NCI-H1092 (cell line): ENCODE results near the gene USP43.
"Not testable (repeated sequence)": the region's sequence is repeated elsewhere in the genome, so short reads cannot be mapped to it uniquely, and the experiment has no call there.

Experiments
- DNase-seq: peaks from one replicate; lab custom pipeline; 2025; lab: John Stamatoyannopoulos, UW

Gene USP43

DNA sequence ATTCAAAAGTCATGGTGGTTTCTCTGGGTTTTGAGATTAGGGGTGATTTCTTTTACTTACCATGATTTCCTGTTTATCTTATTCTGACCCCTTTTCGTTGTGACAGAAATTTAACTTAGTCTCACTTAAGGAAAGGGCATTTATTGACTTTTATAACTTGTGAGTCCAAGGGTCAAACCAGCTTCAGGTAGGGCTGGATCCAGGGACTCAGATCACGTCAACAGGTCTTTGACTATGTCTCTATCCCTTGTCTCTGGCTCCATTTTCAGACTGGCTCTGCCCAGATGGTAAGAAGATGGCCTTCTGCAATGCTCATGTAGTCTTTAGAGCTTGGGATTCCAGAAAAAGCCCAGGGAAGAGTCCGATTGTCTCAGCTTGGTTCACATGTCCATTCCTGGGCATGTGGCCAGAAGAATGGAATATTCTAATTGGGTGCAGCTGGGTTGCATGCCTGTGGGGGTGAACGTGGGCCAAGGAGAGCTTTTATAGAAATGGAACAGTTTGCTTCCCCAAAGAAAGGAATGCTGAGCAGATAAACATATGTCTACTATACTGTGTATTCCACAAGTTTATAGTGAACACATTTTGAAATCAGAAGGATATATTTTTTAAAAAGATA lies 13.4 kb downstream of the USP43 start:
- no peak for DNase-seq

DNA sequence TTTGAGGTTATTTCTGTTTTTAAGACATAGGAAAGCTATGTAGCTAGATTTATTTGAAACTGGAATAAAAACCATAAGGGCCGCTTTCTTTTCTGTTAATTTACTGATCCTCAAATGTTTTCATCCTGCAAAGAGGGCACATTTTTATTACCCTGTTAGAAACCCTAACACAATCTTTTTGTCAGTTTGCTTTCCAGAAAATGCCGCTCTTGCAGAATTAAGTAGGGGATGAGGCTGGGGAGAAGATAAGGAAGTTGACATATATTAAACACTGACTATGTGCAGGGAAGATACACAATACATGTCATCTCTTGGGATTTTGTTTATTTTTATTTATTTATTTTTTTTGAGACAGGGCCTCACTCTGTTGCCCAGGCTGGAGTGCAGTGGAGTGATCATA lies 15.7 kb downstream of the USP43 start:
- DNase-seq = no peak

DNA sequence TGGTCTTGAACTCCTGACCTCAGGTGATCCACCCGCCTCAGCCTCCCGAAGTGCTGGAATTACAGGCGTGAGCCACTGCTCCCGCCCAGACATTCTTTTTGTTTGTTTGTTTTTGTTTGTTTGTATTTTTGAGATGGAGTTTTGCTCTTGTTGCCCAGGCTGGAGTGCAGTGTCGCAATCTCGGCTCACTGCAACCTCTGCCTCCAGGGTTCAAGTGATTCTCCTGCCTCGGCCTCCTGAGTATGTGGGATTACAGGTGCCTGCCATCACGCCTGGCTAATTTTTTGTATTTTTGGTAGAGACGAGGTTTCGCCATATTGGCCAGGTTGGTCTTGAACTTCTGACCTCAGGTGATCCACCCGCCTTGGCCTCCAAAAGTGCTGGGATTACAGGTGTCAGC lies 18.2 kb downstream of the USP43 start:
- DNase-seq = not testable (repeated sequence)

DNA sequence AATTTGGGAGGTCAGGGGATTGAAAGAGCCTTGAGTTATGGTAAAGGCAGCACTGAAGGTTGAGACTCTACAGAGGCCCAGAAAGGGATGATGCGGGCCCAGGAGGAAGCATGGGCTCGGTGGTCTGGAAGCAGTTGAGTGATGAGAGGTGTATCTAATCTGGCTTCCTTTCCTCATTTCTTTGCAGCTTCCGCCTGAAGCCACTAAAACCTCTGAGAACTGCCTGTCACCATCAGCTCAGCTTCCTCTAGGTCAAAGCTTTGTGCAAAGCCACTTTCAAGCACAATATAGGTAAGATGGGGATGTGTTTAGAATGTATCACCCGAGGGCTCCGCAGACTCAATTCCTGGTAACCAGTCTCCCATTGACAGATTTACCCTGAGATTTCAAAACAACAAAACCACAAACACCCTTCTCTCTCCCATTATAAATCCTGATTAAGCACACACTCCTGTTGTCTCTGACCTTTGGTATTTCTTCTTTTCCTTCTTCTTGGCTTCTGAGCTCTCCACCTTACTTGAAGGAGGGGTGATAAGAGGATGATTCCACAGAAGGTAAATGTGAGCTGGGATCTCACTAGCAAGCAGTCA lies 21.2 kb downstream of the USP43 start:
- DNase-seq = no peak

DNA sequence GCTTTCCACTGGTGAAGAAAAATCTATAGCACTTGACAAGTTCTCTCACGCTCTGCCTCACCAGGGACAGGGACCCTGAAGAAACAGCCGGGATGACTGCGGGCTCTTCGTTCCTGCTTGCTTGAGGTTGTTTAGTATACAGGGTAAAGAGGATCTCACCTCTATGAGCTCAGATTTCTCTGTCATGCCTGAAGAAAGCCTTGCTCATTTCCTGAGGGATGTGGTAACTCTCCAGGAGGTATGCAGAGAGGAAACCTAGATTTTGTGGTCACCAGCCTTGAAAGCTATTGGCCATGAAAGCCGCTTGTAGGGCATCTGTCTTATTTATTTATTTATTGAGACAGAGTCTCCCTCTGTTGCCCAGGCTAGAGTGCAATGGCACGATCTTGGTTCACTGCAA lies 23.2 kb downstream of the USP43 start:
- no peak for DNase-seq

DNA sequence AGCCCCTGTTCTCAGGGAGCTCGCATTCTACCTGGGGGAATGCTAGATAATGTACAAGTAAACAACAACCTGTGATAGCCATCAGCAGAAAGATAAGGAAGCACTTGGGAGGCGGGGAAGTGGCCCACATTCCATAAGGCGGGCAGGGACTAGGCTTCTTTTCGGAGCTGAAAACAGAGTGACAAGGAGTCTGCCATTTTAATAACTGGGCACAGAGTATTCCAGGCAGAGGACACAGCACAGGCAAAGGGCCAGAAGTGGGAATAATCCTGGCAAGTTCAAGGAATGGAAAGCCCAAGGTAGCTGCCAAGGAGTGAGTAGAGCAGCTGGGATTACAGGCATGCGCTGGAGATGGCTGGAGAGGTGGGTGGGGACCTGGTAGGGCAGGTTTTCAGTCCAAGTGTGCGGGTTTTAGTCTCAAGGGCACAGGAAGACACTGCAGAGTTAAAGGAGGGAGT lies 24.3 kb downstream of the USP43 start:
- no peak for DNase-seq

DNA sequence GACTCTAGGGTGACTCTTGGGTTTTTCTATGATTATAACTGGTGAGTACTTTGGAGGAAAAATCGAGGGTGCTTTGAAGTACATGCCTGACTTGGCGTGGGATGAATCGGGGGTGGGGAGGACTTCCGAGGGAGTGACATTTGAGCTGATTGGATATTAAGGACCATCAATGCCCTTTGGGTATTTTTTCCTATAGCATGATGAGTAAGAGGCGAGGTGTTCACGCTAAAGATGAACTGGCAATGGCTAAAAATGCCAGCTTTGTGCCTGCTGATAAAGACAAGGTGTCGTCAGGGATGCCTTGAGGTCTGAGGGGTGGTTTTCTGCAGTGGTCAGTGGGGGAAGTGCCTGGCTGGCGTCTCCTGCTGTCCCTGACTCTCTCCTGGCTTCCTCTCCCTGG lies 25.3 kb downstream of the USP43 start:
- no peak for DNase-seq

DNA sequence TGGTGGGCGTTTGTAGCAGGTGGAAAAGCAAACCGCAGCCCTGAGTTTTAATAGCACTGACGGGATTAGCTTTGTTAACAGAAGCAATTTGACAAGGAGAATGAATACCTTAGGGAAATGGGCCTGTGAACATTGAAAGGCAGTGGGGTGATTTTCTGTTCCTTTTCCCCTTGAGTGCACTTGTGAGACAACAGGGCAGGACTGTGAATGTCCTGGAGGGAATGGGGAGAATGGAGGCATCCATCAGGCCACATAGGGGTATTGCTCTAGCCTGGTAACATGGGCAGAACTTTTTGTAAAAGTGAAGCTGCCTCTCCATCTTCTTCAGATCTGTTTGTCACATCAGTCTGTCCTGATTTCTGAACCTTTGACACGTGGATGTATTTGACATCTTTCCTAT lies 26.2 kb downstream of the USP43 start:
- no peak for DNase-seq

DNA sequence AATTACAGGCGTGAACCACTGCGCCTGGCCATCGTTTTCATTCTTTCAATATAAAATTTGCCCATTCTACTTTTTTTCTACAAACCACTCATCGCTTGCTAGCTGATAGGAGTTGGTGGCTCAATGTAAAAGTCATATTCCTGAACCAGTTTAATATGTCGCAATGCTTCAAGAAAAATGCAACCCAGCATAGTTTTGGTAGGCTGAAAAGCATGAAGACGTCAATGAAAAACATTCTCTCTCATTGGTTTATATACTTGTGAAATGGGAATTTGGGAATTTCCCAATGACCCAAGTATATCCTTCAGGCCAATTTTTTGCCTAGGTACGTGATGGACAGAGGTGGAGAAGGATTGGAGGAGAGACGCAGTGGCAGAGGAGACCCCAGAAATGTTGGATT lies 26.9 kb downstream of the USP43 start:
- DNase-seq = no peak

DNA sequence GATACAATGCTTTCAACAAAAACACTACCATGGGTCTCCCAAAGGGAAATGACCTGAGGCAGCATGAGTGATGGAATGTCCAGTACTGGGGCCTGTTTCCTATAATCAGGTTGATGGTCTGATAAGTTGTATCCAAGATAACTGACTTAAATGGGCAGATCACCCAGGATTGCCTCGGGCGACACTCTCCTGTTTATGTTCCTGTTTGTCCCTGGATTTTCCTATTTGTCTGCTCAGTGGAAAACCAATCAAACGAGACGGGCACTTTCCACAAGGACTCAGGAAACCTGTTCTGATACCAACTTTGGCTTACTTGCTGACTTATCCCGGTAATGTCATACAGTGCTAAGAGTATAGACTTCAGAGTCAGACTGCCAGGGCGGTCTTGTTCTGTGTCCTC lies 27.4 kb downstream of the USP43 start:
- no peak for DNase-seq

DNA sequence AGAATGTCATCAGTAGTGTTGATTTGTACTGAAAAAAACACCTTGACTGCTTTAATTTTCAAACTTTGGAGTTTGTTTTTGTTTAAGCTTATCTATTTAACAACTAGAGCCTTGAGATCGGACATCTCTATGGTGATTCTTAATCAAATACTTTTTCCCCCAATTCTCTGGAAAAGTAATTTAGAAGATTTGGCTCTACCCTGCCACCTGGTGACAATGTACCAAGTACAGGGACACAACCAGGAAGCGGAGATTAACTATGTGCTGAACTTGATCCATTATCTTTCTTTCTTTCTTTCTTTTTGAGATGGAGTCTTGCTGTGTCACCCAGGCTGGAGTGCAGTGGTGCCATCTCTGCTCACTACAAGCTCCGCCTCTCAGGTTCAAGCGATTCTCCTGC lies 30.8 kb downstream of the USP43 start:
- DNase-seq = no peak

DNA sequence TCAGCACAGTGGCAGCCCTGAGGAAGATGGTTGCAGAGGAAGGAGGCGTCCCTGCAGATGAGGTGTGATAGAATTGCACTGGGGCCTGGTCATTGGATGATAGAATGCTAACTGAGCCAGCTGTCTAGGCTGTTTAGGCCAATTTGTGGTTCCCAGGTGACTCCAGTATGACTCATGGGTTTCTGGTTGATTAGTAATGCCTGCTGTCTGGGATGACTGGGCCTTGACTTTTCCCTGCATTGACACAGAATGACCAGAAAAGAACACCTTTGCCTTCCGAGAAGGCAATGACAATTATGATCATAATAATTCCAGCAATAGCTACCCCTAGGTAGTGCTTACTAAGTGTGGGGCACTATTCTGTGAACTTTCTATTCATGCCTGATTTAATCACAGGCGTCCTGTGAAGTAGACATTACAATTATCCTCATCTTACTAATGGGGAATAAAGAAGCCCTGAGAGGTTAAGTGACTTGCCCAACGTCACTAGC lies 31.5 kb downstream of the USP43 start:
- no peak for DNase-seq

DNA sequence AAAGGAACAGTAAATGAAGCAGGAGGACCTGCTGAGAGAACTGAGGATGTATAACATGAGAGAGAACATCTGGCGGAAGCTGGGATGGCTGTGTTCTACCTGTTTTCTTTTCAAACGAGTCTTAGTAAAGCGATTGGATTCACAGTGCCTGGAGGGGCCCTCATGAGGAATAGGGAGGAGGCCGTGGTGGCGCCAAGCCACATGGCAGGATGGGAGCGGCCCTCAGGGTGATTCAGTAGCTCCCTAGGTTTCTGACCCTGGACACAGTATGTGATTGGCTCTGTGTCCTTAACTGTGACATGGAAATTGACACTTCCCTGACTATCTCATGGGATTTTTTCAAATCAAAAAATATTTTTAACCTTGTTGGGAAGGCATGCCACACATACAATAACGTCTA lies 32.1 kb downstream of the USP43 start:
- DNase-seq = no peak

DNA sequence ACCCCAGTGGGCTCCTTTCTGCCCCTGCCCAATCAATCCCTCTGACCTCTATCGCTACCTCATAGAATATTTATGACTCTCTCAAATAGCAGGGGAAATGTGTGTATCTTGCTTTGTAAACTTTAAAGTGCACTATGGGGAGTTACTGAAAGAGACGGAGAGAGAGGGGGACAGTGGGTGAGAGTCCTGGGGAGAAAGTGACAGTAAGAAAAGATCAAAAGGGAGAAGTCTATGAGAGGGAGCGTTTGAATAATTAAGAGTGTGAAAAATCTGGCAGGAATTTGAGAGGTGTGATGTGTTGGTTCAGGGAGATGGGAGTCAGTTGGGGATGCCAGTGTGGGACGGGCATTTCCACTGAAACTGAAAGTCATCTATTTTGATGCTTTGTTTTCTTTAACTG lies 32.6 kb downstream of the USP43 start:
- no peak for DNase-seq

DNA sequence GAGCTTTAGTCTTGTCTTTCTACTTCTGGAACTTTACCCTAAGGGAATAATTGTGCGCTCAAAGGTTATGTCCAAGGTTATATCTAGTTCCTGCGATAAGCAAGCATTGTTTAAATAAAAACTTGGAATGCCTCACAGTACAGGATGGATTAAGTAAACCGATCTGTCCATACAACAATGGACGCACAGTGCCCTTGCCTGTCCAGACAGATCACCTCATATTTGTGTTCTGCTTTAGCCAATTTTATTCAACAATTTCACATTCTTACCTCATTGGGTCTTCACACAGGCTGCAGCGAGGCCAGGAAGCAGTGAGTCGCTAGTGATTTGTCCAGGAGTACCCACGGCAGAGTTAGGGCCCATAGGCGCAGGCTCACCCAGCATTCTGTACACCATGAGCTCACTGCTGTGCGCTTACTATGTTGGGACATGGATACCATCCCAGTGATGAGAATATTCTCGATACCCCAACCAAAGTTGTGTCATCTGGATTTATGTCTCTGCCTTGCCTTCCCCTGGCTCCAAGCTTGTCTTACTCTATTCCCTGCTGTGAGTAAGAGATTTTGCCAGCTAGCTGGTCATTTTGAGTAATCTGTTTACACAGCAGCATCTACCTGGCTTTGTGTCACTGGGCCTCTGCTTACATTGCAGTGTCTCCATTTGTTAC lies 39.8 kb downstream of the USP43 start:
- no peak for DNase-seq

DNA sequence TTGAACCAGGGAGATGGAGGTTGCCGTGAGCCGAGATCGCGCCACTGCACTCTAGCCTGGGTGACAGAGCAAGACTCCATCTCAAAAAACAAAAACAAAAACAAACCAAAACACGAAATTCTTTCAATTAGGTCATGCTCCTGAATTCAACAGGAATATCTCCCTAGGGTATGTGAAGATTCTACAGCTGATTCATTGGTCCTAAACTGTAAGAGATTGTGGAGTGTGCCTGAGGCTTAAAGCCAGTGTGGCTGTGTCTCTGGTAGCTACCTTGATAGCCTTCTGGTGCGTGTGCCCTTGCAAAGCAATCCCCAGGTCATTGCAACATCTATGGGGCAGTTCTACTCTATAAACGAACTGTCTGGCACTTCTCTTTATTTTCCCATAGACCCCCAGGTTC lies 48.4 kb downstream of the USP43 start:
- no peak for DNase-seq

DNA sequence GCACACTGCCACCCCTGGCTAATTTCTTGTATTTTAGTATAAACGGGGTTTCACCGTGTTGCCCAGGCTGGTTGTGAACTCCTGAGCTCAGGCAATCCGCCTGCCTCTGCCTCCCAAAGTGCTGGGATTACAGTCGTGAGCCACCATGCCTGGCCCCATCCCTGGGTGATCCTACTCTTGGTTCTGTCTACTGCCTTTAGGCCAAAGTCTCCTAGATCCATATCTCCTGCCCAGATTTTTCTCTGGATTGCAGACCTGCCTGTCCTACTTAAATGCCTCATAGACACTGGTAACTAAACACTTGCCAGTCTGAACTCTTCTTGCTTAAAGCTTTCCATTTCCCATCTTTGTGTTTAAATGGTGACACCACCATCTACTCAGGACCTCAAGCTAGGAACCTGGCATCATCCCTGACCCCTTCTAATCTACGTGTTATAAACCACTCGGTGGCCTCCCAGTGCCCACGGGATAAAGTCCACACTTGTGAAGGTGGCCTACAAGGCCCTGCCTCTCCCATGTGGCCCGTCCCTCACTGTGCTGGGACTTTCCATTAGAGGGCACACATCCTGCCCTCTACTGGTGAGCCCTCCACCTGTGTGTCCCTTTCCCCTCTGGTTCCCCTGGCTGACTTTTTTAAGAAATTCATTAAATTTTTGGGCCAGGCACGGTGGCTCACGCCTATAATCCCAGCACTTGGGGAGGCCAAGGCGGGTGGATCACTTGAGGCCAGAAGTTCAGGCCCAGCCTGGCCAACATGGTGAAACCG lies 51.1 kb downstream of the USP43 start:
- no peak for DNase-seq

DNA sequence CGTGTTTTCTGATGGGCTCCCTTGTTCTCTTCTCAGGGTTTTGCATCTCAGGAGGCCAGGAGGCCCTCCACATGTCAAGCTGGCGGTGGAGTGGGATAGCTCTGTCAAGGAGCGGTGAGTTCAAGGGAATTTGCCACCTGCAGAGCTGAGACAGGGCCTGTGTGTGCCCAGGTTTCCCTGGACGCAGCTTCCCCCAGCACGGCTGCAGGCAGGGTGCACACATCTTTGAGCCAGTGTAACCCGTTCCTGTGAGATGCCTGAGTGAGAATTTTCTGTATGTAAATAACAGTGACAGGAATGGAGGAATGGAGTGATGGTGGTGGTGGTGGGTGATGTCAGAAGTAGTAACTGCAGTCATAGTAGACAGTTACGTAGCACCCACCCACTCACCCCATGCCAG lies 54.8 kb downstream of the USP43 start:
- no peak for DNase-seq

DNA sequence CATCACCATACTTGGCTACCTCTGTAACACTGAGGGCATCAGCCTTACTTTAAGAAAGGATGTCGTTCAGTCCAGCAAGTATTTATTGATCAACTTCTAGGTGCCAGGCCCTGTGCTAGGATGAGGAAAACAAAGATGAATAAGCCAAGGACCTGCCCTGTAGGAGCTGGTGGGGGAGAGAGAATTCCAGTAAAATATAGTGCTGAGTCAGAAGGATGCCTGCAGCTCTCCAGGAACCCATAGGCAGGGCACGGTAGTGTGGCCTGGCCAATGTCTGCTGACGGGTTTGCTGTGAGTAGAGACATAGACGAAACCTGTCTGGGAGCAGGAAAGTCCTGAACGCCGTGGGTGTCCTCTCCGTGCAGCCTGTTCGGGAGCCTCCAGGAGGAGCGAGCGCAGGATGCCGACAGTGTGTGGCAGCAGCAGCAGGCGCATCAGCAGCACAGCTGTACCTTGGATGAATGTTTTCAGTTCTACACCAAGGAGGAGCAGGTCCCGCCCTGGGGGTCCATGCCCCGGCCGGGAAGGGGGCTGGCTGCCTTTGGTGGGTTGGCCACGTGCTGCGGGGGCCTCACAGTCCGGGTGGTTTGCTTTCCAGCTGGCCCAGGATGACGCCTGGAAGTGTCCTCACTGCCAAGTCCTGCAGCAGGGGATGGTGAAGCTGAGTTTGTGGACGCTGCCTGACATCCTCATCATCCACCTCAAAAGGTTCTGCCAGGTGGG lies 55.6 kb downstream of the USP43 start:
- no peak for DNase-seq

DNA sequence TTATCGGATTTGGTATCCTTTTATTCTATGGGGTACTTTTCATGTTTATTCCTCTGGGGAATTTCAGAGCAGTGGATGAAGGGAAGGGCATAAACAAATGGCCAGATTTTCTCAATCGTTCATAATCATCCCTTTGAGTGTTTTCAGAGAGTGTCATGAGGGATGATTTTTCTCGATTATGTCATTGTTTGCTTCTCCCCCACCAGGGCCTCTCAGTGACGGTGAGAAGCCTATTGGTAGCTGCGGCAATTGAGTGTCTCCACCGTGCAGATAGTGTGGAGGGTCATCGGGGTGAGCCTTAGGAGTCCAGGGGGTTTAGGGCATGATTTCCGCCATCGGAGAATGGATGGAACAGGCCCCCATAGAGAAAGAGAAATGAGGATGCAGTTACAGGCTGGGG lies 57.2 kb downstream of the USP43 start:
- DNase-seq = no peak

DNA sequence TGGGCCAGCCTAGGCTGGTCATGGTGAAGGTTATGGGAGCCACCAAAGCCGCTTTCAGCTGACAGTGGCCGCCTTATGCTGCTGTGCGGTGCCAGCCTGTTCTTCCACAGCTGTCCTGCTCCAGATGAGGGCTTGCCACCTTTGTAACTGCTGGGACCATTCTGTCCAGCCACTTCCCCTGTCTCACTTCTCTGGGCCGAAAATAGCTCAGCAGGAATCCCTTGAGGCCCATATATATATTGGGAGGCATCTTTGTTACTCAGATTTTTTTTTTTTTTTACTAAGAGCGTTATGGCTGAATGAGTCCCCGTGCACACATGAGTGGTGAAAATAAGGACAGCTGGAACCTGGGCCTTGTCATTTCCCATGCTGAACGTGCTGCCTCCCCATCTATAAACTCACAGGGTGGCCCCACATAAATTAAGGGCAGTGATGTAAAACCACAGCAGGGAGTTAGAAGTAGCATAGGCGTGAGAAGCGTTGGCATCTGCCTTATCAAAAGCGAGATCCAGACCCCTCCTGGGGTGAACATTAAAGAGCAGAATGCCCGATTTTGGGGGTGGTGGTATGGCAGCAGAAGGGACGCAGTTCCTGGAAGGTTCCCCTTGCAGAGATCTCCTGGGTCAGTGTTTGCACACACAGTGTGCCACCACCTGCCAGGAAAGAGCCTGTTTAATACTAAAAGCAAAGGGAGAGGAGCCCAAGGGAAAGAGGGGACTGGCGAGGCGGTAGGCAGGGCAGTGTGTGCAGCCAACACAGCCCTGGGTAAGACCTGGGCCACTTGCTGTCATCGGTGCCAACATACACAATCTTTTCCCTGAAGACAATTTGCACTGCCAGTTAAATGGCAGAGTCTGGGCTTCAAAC lies 57.8 kb downstream of the USP43 start:
- DNase-seq = no peak
